K562 (cell line): ENCODE results near the gene ZFP64. TPM values are rescaled to one million over a fixed set of nuclear protein-coding genes. Genes with fewer than 3 reads are reported as not detected.

Experiments used
- ARID2 ChIP-seq: fragments of 450-650 bp; IDR thresholded peaks from 2 replicates; pipeline ENCODE4 v1.6.1; 2017; ENCODE audit warnings: antibody characterized with exemption, mild to moderate bottlenecking
- CBFB ChIP-seq: sonication (generic); formaldehyde crosslinking; IDR thresholded peaks from 2 replicates; pipeline ENCODE4 v1.4.0; 2020; ENCODE audit warnings: mild to moderate bottlenecking, missing genetic modification reagents
- EWSR1 ChIP-seq: fragments of 450-650 bp; IDR thresholded peaks from 2 replicates; pipeline ENCODE4 v1.6.1; 2018; ENCODE audit warnings: borderline replicate concordance, mild to moderate bottlenecking, low read depth, moderate library complexity; ENCODE audit not compliant: partially characterized antibody
- GTF2F1 ChIP-seq: IDR thresholded peaks from 2 replicates; pipeline ENCODE4 v1.6.1; 2011; ENCODE audit warnings: low read depth, low read length, improper control_type of control experiment
- HEY1 ChIP-seq: fragments of 250-450 bp; sonication (Bioruptor Pico); IDR thresholded peaks from 2 replicates; pipeline ENCODE4 v1.5.0; 2020; ENCODE audit warnings: mild to moderate bottlenecking, moderate library complexity, borderline replicate concordance
- MAFF ChIP-seq: IDR thresholded peaks from 2 replicates; pipeline ENCODE4 v1.6.1; 2012; ENCODE audit warnings: low read length, improper control_type of control experiment
- NR2C1 ChIP-seq, 2 experiments: fragments of 450-650 bp; IDR thresholded peaks; 2 replicates each; pipeline ENCODE4 v1.6.1; 2017; ENCODE audit warnings: mild to moderate bottlenecking in 2 of 2, antibody characterized with exemption in 1 of 2, inconsistent platforms in 1 of 2, missing compliant biosample characterization in 1 of 2, missing genetic modification characterization in 1 of 2
- PML ChIP-seq: IDR thresholded peaks from 2 replicates; pipeline ENCODE4 v1.6.1; 2012; ENCODE audit warnings: low read length, inconsistent platforms
- PRPF4 ChIP-seq: fragments of 200-400 bp; formaldehyde crosslinking; IDR thresholded peaks from one replicate; pipeline ENCODE4 v1.6.1; 2017; ENCODE audit warnings: low read length, low read depth, mild to moderate bottlenecking; ENCODE audit not compliant: insufficient read depth, poor library complexity, severe bottlenecking
- TEAD1 ChIP-seq, 2 experiments: fragments of 450-650 bp in 1 of 2; sonication (generic) in 1 of 2; formaldehyde crosslinking; IDR thresholded peaks; 2 replicates each; pipeline versions ENCODE4 v1.4.0 to v1.8.0; 2020 to 2022; ENCODE audit warnings: mild to moderate bottlenecking in 2 of 2, missing genetic modification reagents in 1 of 2
- ZBTB26 ChIP-seq: fragments of 450-650 bp; formaldehyde crosslinking; IDR thresholded peaks from 2 replicates; pipeline ENCODE4 v1.4.0; 2022; ENCODE audit warnings: missing genetic modification characterization
- ZNF584 ChIP-seq: fragments of 200-800 bp; sonication (Bioruptor generic); IDR thresholded peaks from 2 replicates; pipeline ENCODE4 v1.6.1; 2016; ENCODE audit warnings: low read depth, mild to moderate bottlenecking, missing genetic modification characterization, missing compliant biosample characterization
- ZNF780A ChIP-seq: fragments of 250-450 bp; sonication (Bioruptor Pico); IDR thresholded peaks from 2 replicates; pipeline ENCODE4 v1.5.0; 2021; ENCODE audit warnings: mild to moderate bottlenecking
- polyA plus RNA-seq, 8 experiments: library from polyadenylated mRNA; depleted of rRNA in 4 of 8; stranded (reverse) in 5 of 8; unstranded in 3 of 8; fragments of >200 nt; fragmentation: Nextera tagmentation in 2 of 8; fragmentation: Illumina TruSeq in 1 of 8; extraction: Ambion mirVana in 2 of 8; extraction: Trizol in 1 of 8; gene quantifications; 2 replicates each; pipeline versions ENCODE4 v1.2.1 to v1.2.3, GENCODE V29; 2011 to 2014; ENCODE audit warnings: inconsistent platforms in 1 of 8, missing spikeins in 1 of 8
- total RNA-seq, 7 experiments: library from RNA; depleted of rRNA in 6 of 7; stranded (reverse); fragments of >200 nt in 6 of 7; fragmentation: Illumina TruSeq in 2 of 7; extraction: Trizol in 2 of 7; gene quantifications; 2 replicates each; pipeline versions ENCODE4 v1.2.1 to v1.2.3, GENCODE V29; 2011 to 2021; ENCODE audit warnings: low replicate concordance in 1 of 7
- TF ChIP-seq, protein P1 (sequence below): sonication (generic); formaldehyde crosslinking; IDR thresholded peaks from 2 replicates; pipeline ENCODE4 v1.8.0; 2022; ENCODE audit warnings: mild to moderate bottlenecking, missing genetic modification reagents
- TF ChIP-seq, protein P2 (sequence below), 2 experiments: IDR thresholded peaks in 1 of 2; conservative IDR thresholded peaks in 1 of 2; 2 replicates each; pipeline ENCODE4 v1.6.1; 2016; ENCODE audit warnings: low read depth in 2 of 2, mild to moderate bottlenecking in 1 of 2, missing compliant biosample characterization in 1 of 2, missing genetic modification characterization in 1 of 2, moderate library complexity in 1 of 2

The ZFP64 gene
- total and polyA plus RNA-seq, 9 of the 15 experiments (the other 6 are each of a cell fraction or from before 2014, with no cell fraction given) = 1.4 to 13.4 (median 7.0) TPM

DNA sequence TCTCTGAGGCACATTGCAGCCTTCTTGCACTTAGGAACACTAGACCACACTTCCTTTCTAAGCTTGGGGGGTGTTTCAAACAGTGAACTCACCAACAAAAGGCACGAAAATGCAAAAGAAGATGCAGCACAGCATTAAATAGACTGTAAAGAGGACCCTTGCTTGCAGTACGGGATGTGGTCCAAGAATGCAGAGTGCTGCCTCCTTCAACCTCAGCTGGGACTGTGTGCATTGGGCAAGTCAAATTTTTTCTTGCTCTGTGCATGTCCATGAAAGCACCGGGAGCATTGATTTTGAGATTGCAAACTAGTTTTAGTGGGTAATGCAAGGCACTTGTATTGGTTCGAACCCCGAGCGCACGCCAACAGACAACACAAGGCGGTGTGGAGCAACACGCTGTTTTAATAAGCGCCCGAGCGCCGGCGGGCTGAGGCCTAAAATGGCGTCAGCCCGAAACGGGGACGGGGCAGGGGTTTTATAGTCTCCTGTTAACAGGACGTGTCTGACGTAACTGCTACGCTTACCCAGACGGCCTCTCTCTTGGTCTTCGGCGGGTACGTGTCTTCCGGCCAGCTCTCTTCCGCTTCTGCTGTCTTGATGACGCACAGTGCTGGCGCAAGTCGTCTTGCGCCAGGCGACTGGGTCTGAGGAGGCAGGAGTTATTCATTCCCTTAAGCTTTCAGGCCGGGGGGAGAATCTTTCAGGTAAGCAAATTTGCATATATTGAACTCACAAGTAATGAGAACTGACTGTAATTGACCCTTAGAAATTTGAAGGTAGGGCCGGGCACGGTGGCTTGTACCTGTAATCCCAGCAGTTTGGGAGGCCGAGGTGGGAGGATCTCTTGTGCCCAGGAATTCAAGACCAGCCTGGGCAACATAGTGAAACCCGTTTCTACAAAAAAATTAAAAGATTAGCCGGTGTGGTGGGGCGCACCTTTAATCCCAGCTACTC, 18.7 kb upstream of the ZFP64 start (continued):
- no peak for TF ChIP-seq ZNF584
- TF ChIP-seq EWSR1 = no peak
- TF ChIP-seq, protein P1, sequence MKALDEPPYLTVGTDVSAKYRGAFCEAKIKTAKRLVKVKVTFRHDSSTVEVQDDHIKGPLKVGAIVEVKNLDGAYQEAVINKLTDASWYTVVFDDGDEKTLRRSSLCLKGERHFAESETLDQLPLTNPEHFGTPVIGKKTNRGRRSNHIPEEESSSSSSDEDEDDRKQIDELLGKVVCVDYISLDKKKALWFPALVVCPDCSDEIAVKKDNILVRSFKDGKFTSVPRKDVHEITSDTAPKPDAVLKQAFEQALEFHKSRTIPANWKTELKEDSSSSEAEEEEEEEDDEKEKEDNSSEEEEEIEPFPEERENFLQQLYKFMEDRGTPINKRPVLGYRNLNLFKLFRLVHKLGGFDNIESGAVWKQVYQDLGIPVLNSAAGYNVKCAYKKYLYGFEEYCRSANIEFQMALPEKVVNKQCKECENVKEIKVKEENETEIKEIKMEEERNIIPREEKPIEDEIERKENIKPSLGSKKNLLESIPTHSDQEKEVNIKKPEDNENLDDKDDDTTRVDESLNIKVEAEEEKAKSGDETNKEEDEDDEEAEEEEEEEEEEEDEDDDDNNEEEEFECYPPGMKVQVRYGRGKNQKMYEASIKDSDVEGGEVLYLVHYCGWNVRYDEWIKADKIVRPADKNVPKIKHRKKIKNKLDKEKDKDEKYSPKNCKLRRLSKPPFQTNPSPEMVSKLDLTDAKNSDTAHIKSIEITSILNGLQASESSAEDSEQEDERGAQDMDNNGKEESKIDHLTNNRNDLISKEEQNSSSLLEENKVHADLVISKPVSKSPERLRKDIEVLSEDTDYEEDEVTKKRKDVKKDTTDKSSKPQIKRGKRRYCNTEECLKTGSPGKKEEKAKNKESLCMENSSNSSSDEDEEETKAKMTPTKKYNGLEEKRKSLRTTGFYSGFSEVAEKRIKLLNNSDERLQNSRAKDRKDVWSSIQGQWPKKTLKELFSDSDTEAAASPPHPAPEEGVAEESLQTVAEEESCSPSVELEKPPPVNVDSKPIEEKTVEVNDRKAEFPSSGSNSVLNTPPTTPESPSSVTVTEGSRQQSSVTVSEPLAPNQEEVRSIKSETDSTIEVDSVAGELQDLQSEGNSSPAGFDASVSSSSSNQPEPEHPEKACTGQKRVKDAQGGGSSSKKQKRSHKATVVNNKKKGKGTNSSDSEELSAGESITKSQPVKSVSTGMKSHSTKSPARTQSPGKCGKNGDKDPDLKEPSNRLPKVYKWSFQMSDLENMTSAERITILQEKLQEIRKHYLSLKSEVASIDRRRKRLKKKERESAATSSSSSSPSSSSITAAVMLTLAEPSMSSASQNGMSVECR (CRISPR knock-in tag) = no peak
- no peak for TF ChIP-seq CBFB (CRISPR knock-in tag)
- TF ChIP-seq PML = peak; percentile 47; the same call in 1 of the 2 replicates
- TF ChIP-seq MAFF = no peak
- no peak for TF ChIP-seq PRPF4
- TF ChIP-seq TEAD1 (CRISPR knock-in tag; IDR thresholded peaks at IDR 0.05) = 0 out of 4 replicates have a peak, but pooled peaks of 1 of the 2 experiments have one; percentile 15
- TF ChIP-seq ZNF780A (CRISPR knock-in tag) = no peak
- TF ChIP-seq NR2C1 (IDR thresholded peaks at IDR 0.05) = no peak
- no peak for TF ChIP-seq NR2C1 (tag; IDR thresholded peaks at IDR 0.05)
- TF ChIP-seq ARID2 = no peak
- TF ChIP-seq, protein P2, sequence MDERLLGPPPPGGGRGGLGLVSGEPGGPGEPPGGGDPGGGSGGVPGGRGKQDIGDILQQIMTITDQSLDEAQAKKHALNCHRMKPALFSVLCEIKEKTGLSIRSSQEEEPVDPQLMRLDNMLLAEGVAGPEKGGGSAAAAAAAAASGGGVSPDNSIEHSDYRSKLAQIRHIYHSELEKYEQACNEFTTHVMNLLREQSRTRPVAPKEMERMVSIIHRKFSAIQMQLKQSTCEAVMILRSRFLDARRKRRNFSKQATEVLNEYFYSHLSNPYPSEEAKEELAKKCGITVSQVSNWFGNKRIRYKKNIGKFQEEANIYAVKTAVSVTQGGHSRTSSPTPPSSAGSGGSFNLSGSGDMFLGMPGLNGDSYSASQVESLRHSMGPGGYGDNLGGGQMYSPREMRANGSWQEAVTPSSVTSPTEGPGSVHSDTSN (CRISPR knock-in tag; IDR thresholded peaks at IDR 0.05; ENCODE audit: low read depth) = no peak
- TF ChIP-seq, protein P2 (tag; conservative IDR thresholded peaks at IDR 0.05; ENCODE audit: low read depth) = no peak
- TF ChIP-seq GTF2F1 = no peak
- TF ChIP-seq ZBTB26 = no peak
- no peak for TF ChIP-seq HEY1
